MM.1S (cell line): ENCODE results near the gene GLI1.

Experiments
- EZH2 ChIP-seq: fragments of 300-600 bp; sonication (generic); optimal IDR thresholded peaks from 2 replicates; pipeline ENCODE3; 2017; ENCODE audit warnings: low read depth, mild to moderate bottlenecking, antibody characterized with exemption, low read length, mixed read lengths
- EZH2phosphoT487 ChIP-seq: fragments of 300-600 bp; sonication (generic); IDR thresholded peaks from 2 replicates; pipeline ENCODE4 v1.6.1; 2018; ENCODE audit warnings: antibody characterized with exemption, low read length
- TF ChIP-seq, protein P1 (sequence below): fragments of 300-600 bp; sonication (generic); IDR thresholded peaks from 2 replicates; pipeline ENCODE4 v1.5.1; 2016; ENCODE audit warnings: antibody characterized with exemption, low read length, mixed read lengths

DNA sequence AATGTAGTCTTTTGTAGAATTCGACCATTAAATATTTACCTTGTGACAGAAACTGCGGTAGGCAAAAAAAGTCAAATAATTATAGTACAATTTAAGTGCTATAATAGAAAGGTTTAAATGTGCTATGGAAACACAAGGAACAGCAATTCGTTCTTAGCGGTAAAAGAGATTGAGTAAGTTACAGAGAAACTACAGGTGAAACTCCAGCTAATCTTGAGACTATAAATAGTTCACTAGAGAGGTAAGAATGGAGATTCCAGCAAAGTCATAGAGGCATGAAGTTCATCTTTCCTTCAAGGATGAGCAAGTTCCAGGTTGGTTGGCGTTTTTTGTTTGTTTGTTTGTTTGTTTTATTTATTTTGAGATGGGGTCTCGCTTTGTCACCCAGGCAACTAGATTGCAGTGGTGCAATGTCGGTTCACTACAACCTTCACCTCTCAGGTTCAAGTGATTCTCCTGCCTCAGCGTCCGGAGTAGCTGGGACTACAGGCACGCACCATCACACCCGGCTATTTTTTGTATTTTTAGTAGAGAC lies 27.9 kb upstream of the GLI1 start:
- TF ChIP-seq, protein P1, sequence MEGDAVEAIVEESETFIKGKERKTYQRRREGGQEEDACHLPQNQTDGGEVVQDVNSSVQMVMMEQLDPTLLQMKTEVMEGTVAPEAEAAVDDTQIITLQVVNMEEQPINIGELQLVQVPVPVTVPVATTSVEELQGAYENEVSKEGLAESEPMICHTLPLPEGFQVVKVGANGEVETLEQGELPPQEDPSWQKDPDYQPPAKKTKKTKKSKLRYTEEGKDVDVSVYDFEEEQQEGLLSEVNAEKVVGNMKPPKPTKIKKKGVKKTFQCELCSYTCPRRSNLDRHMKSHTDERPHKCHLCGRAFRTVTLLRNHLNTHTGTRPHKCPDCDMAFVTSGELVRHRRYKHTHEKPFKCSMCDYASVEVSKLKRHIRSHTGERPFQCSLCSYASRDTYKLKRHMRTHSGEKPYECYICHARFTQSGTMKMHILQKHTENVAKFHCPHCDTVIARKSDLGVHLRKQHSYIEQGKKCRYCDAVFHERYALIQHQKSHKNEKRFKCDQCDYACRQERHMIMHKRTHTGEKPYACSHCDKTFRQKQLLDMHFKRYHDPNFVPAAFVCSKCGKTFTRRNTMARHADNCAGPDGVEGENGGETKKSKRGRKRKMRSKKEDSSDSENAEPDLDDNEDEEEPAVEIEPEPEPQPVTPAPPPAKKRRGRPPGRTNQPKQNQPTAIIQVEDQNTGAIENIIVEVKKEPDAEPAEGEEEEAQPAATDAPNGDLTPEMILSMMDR = no peak
- no peak for TF ChIP-seq EZH2phosphoT487
- TF ChIP-seq EZH2 = no peak
